HepG2 (cell line): ENCODE results near the gene MRPL43. TPM values are rescaled to one million over a fixed set of nuclear protein-coding genes. Genes with fewer than 3 reads are reported as not detected.

Experiments
- ARNTL ChIP-seq: sonication (generic); formaldehyde crosslinking; IDR thresholded peaks from 2 replicates; pipeline ENCODE4 v1.4.0; 2020; ENCODE audit warnings: mild to moderate bottlenecking, missing genetic modification reagents
- CHCHD3 ChIP-seq: sonication (generic); formaldehyde crosslinking; IDR thresholded peaks from 2 replicates; pipeline ENCODE4 v1.8.0; 2022; ENCODE audit warnings: mild to moderate bottlenecking, missing genetic modification reagents, moderate library complexity
- HIC2 ChIP-seq: sonication (generic); formaldehyde crosslinking; IDR thresholded peaks from 2 replicates; pipeline ENCODE4 v1.9.0; 2022; ENCODE audit warnings: low read depth, missing genetic modification reagents
- KDM5A ChIP-seq: fragments of 200-600 bp; sonication (generic); IDR thresholded peaks from 2 replicates; pipeline ENCODE4 v1.7.0; 2018; ENCODE audit warnings: antibody characterized with exemption, mild to moderate bottlenecking, low read length, borderline replicate concordance
- MNT ChIP-seq: fragments of 450-650 bp; IDR thresholded peaks from 2 replicates; pipeline ENCODE4 v1.6.1; 2016
- NR2F1 ChIP-seq, 2 experiments: fragments of 450-650 bp in 1 of 2; formaldehyde crosslinking in 1 of 2; IDR thresholded peaks; 2 replicates each; pipeline versions ENCODE4 v1.5.0 to v1.6.1; 2016 to 2020; ENCODE audit warnings: mild to moderate bottlenecking in 1 of 2, missing compliant biosample characterization in 1 of 2, missing genetic modification reagents in 1 of 2, moderate library complexity in 1 of 2
- PCBP1 ChIP-seq: fragments of 200-400 bp; formaldehyde crosslinking; IDR thresholded peaks from 2 replicates; pipeline ENCODE4 v1.6.1; 2017; ENCODE audit warnings: mild to moderate bottlenecking, low read depth, low read length, borderline replicate concordance
- TARDBP ChIP-seq: sonication (generic); formaldehyde crosslinking; IDR thresholded peaks from 2 replicates; pipeline ENCODE4 v1.8.0; 2022; ENCODE audit warnings: mild to moderate bottlenecking, missing genetic modification reagents
- ZNF326 ChIP-seq: sonication (generic); formaldehyde crosslinking; IDR thresholded peaks from 2 replicates; pipeline ENCODE4 v1.4.0; 2020; ENCODE audit warnings: missing genetic modification reagents, borderline replicate concordance
- ZNF570 ChIP-seq: sonication (generic); formaldehyde crosslinking; IDR thresholded peaks from 2 replicates; pipeline ENCODE4 v1.4.0; 2020; ENCODE audit warnings: mild to moderate bottlenecking, missing genetic modification reagents, borderline replicate concordance
- ZNF790 ChIP-seq: sonication (generic); formaldehyde crosslinking; IDR thresholded peaks from 2 replicates; pipeline ENCODE4 v1.8.0; 2022; ENCODE audit warnings: missing genetic modification reagents, mild to moderate bottlenecking, borderline replicate concordance
- polyA plus RNA-seq, 8 experiments: library from polyadenylated mRNA; depleted of rRNA in 3 of 8; stranded (reverse) in 7 of 8; unstranded in 1 of 8; fragments of >200 nt; fragmentation: Illumina TruSeq in 4 of 8; extraction: Trizol in 4 of 8; gene quantifications; 2 replicates each; pipeline versions ENCODE4 v1.2.1 to v1.2.3, GENCODE V29; 2011 to 2016; ENCODE audit warnings: low read depth in 4 of 8, missing spikeins in 1 of 8, mixed read lengths in 1 of 8; ENCODE audit not compliant: insufficient read depth in 1 of 8
- total RNA-seq, 5 experiments: library from RNA; depleted of rRNA; stranded (reverse); fragments of >200 nt; fragmentation: Illumina TruSeq; extraction: Trizol; gene quantifications; 2 replicates each; pipeline ENCODE4 v1.2.3, GENCODE V29; 2016; ENCODE audit warnings: low read depth in 1 of 5
- TF ChIP-seq, protein P1 (sequence below): sonication (generic); formaldehyde crosslinking; IDR thresholded peaks from 2 replicates; pipeline ENCODE4; 2020; ENCODE audit warnings: missing genetic modification reagents, mild to moderate bottlenecking, borderline replicate concordance
- TF ChIP-seq, protein P2 (sequence below): sonication (generic); formaldehyde crosslinking; IDR thresholded peaks from 2 replicates; pipeline ENCODE4 v1.8.0; 2022; ENCODE audit warnings: mild to moderate bottlenecking, missing genetic modification reagents
- TF ChIP-seq, protein P3 (sequence below): sonication (generic); formaldehyde crosslinking; IDR thresholded peaks from 2 replicates; pipeline ENCODE4 v1.9.0; 2021; ENCODE audit warnings: missing genetic modification reagents, borderline replicate concordance
- TF ChIP-seq, protein P4 (sequence below): sonication (generic); IDR thresholded peaks from 2 replicates; pipeline ENCODE4 v1.6.1; 2016; ENCODE audit warnings: low read depth, borderline replicate concordance

Gene MRPL43
- total and polyA plus RNA-seq, 2 of the 13 experiments (the other 11 are each of a cell fraction or from before 2014, with no cell fraction given): 71.0 to 73.7 TPM

- TF ChIP-seq, protein P1, sequence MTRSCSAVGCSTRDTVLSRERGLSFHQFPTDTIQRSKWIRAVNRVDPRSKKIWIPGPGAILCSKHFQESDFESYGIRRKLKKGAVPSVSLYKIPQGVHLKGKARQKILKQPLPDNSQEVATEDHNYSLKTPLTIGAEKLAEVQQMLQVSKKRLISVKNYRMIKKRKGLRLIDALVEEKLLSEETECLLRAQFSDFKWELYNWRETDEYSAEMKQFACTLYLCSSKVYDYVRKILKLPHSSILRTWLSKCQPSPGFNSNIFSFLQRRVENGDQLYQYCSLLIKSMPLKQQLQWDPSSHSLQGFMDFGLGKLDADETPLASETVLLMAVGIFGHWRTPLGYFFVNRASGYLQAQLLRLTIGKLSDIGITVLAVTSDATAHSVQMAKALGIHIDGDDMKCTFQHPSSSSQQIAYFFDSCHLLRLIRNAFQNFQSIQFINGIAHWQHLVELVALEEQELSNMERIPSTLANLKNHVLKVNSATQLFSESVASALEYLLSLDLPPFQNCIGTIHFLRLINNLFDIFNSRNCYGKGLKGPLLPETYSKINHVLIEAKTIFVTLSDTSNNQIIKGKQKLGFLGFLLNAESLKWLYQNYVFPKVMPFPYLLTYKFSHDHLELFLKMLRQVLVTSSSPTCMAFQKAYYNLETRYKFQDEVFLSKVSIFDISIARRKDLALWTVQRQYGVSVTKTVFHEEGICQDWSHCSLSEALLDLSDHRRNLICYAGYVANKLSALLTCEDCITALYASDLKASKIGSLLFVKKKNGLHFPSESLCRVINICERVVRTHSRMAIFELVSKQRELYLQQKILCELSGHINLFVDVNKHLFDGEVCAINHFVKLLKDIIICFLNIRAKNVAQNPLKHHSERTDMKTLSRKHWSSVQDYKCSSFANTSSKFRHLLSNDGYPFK (CRISPR knock-in tag): peak; percentile 24; the same call in 1 of the 2 replicates
- TF ChIP-seq NR2F1 (CRISPR knock-in tag; IDR thresholded peaks at IDR 0.05) (no peak), ZNF570 (CRISPR knock-in tag) (no peak), ARNTL (CRISPR knock-in tag) (no peak; the same call in 1 of the 2 replicates), PCBP1 (0 out of 2 replicates have a peak, but pooled peaks have one; percentile 48), ZNF790 (CRISPR knock-in tag) (peak; percentile 85; the same call in 1 of the 2 replicates), HIC2 (CRISPR knock-in tag) (no peak), CHCHD3 (no peak), MNT (no peak), KDM5A (no peak), ZNF326 (CRISPR knock-in tag) (no peak), TARDBP (CRISPR knock-in tag) (peak; percentile 67)
- TF ChIP-seq, protein P2, sequence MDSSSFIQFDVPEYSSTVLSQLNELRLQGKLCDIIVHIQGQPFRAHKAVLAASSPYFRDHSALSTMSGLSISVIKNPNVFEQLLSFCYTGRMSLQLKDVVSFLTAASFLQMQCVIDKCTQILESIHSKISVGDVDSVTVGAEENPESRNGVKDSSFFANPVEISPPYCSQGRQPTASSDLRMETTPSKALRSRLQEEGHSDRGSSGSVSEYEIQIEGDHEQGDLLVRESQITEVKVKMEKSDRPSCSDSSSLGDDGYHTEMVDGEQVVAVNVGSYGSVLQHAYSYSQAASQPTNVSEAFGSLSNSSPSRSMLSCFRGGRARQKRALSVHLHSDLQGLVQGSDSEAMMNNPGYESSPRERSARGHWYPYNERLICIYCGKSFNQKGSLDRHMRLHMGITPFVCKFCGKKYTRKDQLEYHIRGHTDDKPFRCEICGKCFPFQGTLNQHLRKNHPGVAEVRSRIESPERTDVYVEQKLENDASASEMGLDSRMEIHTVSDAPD: no peak
- TF ChIP-seq, protein P3, sequence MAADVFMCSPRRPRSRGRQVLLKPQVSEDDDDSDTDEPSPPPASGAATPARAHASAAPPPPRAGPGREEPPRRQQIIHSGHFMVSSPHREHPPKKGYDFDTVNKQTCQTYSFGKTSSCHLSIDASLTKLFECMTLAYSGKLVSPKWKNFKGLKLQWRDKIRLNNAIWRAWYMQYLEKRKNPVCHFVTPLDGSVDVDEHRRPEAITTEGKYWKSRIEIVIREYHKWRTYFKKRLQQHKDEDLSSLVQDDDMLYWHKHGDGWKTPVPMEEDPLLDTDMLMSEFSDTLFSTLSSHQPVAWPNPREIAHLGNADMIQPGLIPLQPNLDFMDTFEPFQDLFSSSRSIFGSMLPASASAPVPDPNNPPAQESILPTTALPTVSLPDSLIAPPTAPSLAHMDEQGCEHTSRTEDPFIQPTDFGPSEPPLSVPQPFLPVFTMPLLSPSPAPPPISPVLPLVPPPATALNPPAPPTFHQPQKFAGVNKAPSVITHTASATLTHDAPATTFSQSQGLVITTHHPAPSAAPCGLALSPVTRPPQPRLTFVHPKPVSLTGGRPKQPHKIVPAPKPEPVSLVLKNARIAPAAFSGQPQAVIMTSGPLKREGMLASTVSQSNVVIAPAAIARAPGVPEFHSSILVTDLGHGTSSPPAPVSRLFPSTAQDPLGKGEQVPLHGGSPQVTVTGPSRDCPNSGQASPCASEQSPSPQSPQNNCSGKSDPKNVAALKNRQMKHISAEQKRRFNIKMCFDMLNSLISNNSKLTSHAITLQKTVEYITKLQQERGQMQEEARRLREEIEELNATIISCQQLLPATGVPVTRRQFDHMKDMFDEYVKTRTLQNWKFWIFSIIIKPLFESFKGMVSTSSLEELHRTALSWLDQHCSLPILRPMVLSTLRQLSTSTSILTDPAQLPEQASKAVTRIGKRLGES (CRISPR knock-in tag): 0 out of 2 replicates have a peak, but pooled peaks have one; percentile 10
- TF ChIP-seq, protein P4, sequence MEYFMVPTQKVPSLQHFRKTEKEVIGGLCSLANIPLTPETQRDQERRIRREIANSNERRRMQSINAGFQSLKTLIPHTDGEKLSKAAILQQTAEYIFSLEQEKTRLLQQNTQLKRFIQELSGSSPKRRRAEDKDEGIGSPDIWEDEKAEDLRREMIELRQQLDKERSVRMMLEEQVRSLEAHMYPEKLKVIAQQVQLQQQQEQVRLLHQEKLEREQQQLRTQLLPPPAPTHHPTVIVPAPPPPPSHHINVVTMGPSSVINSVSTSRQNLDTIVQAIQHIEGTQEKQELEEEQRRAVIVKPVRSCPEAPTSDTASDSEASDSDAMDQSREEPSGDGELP: peak; percentile 71; the same call in 1 of the 2 replicates
Measured at GRCh38 chr10:100969187-100970075, 17.9 kb downstream of the MRPL43 start, which contains the start of gene SEMA4G (continued).
